Forelimb muscle (tissue), 1 donor: ENCODE results near the gene TBC1D17. TPM values are rescaled to one million over a fixed set of nuclear protein-coding genes. Genes with fewer than 3 reads are reported as not detected.
A peak's percentile ranks its signal among the peaks of the same experiment; 100 is the strongest.

Experiments used
- DNase-seq: peaks from one replicate; pipeline ENCODE4 v3.0.0-alpha.2; 2013; ENCODE audit warnings: low read depth
- polyA plus RNA-seq: library from polyadenylated mRNA; unstranded; fragments of 120-200 nt; gene quantifications from one replicate; pipeline ENCODE4 v1.2.1, GENCODE V29; 2013; ENCODE audit not compliant: insufficient read length

The TBC1D17 gene
- polyA plus RNA-seq, 1 donor = 35.6 TPM

DNA sequence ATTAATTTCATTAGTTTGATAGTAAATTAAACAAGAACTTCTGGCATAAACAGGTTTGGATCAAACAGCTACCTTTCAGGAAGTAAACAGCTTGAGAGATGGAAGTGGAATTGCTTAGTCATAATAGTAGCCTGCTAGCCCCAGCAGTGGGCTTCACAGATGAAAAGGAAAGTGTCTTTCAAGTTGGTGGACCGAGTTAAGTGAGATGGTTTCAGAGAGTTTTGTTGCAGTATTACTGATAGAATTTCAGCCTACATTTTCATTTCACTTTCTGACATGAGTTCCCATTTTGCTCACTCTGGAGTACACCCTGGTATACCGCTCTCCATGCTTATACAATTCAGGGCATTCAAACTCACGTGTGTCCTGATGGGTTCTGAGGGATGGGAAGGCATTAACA lies 28.6 kb upstream of the TBC1D17 start:
- DNase-seq = no peak

DNA sequence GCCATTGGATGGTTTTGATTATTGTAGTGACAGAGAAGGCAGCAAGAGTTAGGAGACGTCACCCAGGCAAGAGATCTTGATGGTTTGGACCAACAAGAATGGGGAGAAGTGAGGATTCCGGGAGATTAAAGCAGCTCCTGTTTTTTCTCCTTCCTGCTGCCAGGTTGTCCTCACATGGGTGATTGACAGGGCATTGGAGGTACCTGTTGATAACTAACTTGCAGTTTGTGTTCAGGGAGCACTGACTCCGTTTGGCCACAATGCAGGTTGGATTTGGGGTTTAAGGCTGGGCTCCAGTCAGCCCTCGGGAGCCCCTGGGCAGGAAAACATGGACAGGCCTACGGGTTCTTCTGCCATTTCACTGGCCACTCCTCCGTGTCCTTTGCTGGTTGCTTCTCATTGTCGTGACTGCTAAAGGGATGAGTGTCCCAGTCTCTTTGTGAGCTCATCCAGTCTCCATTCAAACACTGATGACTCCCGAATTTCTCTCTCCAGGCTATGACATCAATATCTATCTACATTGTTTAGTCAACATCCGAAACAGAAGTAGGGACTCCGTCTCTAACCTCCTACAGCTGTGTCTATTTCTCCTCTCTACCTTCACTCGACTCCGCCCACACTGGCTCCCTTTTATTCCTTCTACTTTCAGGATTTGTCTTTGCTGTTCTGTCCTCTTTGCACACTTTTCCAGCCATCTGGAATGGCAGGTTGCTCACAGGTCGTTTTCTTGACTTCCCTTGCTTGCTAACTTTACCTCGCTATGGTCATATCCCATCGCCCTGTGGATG lies 27.9 kb upstream of the TBC1D17 start:
- DNase-seq = no peak

DNA sequence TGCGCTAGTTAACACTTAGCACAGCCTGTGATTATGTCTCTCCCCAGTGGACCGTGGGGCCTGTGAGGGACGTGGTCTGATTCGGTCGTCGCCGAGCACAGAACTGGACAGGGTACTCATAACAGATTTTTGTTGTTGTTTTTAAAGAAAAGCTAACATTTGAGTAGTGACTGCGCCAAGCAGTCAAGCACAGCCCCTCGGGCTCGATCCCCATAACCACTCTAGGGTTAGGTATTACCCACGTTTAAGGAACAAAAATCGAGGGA lies 27.3 kb upstream of the TBC1D17 start:
- no peak for DNase-seq

DNA sequence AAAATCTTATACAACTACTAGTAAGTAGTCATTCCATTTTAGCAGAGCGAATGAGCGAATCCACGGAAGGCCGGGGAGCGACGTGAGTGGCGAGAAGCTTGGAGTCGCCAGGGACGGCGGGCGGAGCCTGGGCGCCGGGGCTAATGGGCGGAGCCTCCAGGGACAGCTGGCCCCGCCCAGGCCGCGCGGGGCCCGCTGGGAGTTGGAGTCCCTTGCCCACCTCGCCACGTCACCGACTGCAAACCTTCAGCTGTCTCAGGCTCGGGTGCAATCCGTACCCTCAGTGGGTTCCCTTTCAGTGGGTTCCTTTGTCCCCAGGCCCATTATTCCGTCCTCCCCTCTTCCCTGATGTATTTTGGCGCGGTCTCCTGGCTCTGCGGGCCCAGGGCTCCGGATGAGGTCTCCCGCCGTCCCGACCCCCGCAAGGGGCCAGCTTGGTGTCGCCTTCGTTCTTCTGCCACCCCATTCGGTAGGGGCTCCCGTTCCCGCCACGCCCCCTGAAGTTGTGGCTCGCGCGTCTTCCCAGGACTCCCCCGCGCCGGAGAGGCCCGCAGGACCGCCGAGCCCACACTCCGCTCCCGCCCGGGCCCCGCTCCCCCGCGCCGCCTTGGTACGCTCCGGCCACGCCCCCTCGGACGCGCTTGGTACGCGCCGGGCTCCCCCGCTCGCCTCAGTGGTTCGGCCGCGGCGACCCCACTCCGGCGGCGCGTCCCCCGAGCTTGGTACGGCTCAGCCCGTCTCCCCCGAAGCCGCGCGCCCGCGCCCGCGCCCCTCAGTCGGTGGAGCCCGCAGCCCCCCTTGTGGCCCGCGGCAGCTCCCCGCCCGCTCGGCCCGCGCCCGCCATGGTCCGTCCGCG lies 26.8 kb upstream of the TBC1D17 start, which contains the start of gene PTOV1:
TSS of gene PTOV1 (plus strand) at position 673 of the 856 bp plus-strand sequence.
- peak; percentile 60 for DNase-seq

DNA sequence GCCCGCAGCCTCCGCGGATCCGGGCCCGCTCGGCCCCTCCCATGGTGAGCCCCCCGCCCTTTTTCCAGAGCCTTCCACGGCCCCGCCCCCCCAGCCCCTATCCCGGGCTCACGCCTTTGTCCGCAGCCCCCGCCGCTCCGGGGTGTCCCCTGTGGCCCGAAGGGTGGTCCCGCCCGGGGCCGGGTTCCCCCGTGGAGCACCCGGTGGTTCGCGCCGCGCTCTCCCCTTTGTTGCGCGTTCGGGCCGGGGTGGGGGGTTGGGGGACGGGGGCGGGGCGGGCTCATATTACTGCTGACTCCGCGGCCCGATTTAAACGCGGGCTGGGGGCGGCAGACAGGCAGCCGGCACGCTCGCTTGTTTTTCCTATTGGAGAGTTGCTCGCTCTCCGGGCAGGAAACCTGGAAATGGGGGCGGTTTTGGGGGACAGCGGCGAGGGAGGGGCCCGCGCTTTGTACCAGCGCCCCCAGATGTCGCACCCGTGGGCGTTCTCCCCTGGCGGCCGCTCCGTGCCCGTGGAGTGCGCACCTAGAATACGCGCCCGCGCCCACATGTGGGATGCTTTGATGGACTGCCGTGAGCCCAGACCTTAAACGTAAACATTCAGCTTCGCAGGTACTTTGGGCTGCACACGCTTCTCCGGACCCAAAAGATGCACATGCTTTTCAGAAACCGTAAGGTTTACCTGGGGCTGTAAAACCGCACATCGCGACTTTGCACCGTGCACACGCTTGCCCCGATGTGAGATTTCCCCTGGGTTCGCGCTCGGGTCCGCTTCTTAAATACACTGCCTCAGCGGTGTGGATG lies 25.8 kb upstream of the TBC1D17 start:
- DNase-seq = no peak

DNA sequence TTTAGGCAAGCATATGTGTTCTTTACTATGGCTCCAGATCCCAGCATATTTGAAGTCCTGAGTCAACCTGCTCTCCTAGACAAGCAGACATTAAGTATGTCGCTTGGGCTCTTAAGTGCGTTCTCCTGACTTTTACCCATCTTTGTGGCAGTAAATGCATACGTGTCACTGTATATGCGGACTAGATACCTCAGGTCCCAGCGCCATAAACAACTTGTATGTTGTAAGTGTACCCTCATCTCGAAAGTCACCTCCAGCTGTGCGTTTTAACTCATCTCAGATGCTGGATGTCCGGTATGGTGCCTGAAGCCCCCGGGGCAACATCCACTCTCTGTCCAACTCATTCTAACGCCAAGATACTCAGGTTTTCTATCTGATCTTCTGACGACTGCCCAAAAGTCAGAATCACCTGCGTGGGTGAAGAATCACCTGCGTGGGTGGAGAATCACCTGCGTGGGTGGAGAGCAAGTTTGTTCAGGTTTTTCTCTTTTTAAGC lies 24.8 kb upstream of the TBC1D17 start:
- no peak for DNase-seq

DNA sequence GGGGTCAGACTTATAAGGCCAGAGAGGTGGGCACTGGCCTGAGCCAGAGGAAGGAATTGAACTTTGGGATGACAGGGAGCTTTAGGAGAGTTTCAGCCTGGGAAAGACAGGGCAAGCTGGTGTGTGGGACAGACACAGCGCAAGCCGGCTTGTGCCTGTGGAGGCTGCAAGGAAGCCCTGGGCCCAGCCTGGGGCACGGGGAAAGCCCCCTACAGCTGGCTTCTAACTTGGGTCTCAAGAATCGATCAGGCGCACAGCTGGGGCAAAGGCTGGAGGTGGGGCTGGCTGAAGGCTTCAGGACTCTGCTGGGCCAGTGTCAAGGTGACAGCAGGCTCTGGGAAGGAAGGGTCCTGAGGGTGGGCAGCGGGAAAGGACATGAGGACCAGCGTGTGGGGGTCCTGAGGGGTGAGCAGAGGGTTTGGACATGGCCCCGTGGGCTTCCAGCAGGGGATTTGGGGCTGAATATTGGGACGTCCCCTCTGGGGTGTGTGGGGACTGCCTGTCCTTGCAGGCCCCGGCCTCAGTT lies 23.6 kb upstream of the TBC1D17 start:
- no peak for DNase-seq

DNA sequence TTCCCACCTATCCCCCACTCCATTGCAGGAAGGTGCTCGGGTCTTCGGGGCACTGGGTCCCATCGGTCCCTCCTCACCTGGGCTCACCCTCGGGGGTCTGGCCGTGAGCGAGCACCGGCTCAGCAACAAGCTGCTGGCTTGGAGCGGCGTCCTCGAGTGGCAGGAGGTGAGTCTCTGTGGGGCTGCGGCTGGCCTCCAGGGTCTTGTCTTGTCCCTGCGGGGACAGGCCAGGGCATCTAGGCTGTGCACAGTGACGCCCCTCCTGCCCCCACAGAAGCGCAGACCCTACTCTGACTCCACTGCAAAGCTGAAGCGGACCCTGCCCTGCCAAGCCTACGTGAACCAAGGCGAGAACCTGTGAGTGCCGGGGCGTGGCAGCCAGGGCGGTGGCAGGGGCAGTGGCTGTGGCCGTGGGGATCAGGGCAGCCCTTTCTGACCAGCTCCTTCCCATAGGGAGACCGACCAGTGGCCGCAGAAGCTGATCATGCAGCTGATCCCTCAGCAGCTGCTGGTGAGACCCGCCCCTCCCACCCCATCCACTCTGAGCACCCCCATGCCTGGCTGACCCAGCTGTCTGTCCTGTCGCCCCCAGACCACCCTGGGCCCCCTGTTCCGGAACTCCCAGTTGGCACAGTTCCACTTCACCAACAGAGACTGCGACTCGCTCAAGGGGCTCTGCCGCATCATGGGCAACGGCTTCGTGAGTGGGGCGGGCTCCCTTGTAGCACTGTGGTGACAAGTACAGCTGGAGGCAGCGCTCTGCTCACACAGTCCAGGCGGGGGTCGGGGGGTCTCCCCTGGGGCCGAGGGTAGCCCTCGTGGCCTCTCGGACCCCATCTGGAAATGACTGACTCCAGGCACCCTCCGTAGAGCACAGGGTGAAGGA lies 22.9 kb upstream of the TBC1D17 start:
- DNase-seq = no peak

DNA sequence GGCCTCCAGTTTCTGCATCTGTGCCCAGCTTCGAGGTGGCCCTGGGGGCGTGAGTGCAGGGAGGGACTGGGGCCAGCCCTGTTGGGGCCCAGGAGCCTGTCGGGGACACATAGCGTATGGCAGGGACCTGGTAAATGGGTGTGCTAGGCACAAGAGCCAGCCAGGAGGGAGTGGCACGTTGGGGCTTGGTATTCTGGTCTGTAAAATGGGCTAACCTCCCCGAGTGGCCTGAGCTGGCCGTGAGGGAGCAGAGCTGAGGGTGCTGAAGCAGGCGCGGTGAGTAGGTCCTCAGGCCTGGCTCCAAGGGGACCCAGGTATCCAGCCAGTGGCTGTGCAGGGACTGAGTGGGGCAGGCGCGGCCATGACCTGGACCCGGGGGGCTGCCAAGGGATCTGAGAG lies 22.2 kb upstream of the TBC1D17 start:
- no peak for DNase-seq

DNA sequence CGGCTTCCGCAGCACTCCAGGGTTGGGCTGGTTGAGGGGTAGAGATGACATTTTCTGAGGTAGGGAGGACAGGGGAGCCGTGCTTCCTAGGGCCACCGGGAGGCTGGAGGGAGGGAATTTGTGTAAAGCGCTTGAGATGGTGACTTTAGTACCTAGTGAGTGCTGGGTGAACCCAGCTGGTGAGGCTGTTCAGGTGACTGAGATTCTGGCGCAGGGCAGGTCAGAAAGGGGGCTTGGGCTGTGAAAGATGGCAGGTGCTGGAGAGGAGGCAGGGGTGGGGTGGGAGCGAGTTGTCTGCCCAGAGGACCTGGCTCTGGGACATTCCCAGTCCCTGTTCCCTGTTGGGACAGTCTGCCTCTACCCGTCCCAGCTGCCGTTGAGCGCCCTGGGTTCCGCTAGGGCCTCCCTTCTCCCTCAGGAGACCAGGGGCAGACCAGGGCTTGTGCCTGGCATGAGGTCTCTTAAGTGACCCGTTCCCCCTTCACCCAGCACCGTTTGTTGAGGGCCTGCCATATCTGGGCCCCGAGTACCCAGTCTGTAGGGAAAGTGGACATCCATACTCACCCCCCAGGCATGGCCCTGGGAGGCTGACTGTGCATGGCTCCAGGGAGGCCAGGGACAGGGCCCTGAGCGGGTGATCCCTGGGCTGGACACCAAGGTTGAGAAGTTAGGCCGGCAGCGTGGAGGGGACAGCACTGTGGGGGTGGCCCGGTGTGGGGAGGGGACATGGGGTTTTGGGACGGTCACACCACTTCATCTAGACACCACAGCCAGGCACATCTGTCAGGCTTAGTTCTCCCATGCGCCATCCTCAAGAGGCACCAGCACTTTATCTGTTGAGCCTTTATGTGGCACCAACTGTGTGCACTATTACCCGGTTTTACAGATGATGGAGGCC lies 21.6 kb upstream of the TBC1D17 start:
- no peak for DNase-seq

DNA sequence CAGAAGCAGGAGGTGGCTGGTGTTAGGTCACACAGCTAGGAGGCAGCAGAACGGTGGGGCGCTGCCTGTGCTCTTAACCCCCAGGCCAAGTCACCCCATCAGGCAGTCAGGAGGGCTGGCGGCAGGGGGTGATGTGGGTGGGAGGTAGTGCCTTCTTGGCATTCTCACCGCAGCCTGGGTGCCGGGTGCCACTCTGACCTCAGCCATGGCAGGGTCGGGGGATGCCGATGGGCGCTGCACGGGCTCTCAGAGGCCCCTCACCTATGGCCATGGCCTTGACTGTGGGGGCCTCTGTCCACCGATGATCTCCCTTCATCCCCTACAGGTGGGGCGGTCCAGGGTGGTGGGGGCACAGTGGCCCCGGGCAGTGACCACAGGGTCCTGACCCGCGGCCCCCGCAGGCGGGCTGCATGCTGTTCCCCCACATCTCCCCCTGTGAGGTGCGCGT lies 20.9 kb upstream of the TBC1D17 start:
- no peak for DNase-seq

DNA sequence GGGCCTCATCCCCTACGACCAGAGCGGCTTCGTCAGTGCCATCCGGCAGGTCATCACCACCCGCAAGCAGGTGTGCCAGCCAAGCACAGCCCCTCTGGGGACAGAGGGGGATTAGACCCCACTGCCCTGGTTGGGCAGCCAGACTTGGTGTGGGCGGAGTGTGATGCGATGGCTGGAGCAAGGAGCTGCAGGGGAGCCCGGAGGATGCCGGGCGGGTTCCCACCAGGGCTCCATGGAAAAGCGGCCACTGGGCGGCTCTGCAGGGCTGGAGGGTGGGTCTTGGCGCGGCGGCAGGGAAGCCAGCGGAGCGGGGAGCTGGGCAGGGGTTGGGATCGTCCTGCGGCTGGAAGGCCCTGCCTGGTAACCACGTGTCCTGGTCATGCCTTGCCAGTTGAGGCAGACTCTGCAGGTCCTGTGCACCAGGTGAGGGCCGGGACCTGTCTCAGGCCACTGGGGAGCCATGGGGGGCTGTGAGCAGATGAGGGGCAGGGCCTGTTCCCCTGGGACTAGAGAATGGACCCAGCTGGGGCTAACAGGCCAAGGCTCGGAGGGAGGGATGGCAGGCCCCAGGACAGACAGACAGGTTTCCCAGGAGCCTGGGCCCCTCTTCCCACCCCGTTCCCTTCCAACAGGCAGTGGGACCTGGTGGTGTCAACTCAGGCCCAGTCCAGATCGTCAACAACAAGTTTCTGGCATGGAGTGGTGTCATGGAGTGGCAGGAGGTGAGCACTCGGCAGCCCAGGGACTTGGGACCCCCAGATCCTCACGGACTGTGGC lies 20.3 kb upstream of the TBC1D17 start:
- DNase-seq = no peak

DNA sequence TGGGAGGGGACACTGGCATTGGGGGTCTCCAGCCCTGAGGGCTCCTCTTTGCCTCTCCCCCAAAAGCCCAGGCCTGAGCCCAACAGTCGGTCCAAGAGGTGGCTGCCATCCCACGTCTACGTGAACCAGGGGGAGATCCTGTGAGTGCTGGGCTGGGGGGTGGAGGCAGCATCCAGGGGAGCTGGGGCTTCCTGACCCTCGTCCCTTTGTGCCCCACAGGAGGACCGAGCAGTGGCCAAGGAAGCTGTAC lies 19.7 kb upstream of the TBC1D17 start:
- DNase-seq = no peak

DNA sequence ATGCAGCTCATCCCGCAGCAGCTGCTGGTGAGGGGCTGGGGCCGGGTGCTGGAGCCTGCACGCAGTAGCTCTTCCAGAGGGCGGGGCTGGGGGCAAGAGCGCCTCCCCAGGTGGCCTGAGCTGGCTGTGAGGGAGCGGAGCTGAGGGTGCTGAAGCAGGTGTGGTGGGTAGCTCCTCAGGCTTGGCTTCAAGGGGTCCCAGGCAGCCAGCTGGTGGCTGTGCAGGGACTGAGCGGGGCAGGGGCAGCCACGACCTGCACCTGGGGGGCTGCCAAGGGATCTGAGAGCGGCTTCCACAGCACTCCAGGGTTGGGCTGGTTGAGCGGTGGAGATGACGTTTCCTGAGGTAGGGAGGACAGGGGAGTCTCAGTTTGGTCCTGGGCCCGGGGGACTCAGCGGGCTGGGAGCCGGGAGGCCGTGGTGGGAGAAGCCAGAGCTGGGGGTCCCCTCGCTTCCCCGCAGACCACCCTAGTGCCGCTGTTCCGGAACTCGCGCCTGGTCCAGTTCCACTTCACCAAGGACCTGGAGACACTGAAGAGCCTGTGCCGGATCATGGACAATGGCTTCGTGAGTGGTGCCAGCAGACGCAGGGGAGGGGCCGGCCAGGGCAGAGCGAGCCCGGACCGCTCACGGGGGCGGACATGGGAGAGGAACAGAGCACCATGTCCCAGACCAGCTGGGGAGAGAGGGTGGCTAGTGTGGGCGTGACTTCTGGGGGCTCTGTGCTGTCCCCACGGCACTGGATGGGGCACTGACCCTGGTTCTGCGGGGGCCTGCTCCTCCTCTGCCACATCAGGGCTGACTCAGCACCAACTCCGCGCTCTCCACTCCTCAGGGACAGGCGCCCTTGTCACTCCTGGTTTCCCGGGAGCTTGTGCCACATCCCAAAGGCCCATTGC lies 19.2 kb upstream of the TBC1D17 start:
- no peak for DNase-seq

DNA sequence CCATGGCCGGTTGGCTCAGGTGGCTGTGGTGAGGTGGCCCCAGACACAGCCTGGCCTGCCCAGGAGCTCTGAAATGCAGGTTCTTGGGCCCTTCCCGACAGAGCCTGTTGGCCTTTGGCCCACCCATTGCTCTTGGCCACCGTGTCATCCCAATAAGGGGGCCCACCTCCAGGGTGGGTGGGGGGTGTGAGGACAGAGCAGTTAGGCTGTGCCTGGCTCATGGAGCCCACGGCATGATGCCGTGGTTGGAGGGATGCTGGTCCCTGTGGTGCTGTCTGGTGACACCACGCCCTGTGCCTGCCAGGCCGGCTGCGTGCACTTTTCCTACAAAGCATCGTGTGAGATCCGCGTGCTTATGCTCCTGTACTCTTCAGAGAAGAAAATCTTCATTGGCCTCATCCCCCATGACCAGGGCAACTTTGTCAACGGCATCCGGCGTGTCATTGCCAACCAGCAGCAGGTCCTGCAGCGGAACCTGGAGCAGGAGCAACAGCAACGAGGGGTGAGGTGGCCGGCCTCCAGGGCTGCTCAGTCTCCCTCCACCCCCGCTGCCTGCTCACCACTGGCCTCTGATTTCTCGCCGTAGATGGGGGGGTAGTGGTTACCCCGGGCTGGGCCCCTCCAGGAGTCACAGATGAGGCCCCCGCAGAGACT lies 17.7 kb upstream of the TBC1D17 start:
- no peak for DNase-seq

DNA sequence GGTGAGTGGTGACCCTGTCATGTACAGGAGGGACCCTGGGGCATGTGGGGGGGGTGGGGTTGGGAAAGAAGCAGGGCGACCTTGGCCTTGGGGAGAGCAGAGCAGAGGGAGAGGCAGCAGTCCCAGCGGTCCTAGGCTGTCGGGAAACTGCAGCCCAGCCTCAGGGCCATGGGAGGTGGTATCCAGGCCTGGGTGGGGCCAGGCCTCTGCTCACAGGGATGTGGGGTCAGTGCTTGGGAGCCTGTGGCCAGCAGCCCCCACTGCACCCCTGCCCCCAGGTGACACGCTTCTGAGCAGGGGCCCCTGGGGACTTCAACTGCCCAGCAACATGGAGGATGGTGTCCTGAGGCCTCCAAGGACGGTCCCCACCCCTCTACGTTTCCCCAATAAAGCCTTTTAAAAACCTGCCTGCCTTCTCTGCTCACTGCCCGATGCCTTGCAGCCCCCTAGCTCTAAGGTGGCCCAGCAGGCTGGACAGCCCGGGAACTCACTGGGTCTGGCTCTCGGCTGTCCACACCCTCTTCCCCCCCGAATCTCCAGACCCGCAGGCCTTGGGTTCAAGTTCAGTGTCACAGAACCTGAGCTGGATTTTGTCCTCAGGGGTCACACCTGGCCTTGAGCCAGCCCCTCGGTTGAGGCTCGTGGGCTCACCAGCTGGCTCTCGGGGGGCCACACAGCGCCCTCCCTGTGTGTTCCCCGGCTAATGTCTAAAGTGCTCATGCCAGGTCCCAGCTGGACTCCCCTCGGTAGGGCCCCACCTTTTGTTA lies 17.0 kb upstream of the TBC1D17 start:
- no peak for DNase-seq

DNA sequence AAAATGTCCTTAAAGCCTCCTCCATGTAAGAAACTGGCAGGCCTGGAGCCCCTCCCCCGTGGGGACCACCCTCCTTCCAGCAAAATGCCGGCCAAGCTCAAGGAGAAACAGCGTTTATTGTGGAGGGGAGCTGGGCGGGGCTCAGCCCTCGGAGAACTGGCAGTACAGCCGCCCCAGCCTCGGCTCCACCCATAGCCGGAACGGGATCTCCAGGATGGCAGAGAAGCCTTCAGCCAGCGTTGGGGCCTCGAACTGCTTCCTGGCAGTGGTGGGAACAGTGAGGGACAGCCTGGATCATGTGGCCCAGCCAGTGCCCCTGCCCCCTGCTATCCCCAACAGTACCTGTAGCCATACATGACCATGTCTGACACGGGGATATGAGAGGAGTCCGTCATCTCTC lies 16.4 kb upstream of the TBC1D17 start:
- DNase-seq = no peak
